GM19455 (cell line): Measurements from ENCODE around the gene MS4A4A.
"Not testable (repeated sequence)": the region's sequence is repeated elsewhere in the genome, so short reads cannot be mapped to it uniquely, and the experiment has no call there.

Source experiments
- ATAC-seq: cut with Tn5 transposase; IDR thresholded peaks from one replicate; pipeline ENCODE4 v1.9.1; 2021; ENCODE audit not compliant: unreplicated experiment

The MS4A4A gene

DNA sequence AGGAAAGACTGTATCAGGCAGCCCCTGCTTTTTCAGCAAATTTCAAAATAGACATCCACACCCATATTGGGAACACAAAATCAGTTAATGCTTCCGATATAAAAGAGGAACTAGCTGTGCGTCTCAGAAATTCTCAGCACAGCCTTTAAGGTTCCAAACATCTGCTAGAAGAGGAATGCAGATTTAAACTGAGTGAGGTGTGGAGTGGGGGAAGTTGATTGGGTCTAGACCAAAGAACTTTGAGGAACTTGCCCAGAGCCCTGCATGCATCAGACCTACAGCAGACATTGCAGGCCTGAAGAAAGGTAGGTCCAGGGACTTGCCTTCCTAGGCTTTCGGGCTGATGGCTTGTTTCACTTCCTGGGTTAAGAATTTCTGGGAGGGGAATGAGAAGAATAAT lies at the start of gene MS4A4A:
Gene MS4A4A, plus strand, starts transcription at position 255 of the 400 bp plus-strand sequence. Its CDS starts 10 bp downstream, at position 265.
- ATAC-seq, result no peak

- ATAC-seq, result no peak
Measured at GRCh38 chr11:60230681-60231080, 49.8 kb upstream of the MS4A4A start.

GRCh38 chr11:60235321-60235720 lies 45.1 kb upstream of the MS4A4A start:
- no peak for ATAC-seq

DNA sequence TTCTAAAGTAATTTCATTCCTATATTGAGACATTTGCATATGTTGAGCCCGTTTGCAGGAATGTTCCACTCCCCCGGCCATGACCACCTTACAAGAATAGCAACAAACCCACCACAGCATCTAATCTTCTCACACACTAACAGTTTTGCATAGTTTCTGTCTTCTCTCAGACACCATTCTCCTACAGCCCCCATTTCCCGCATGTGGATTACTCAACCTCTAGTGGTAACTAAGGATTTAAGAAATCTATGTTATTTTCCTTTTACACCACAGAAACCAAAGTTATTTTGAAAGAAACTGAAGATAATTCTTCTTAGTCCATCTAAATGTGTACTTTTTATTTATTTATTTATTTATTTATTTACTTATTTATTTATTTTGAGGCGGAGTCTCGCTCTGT lies 39.8 kb upstream of the MS4A4A start:
- no peak for ATAC-seq

GRCh38 chr11:60241786-60242185 lies 38.7 kb upstream of the MS4A4A start:
- ATAC-seq, result no peak

DNA sequence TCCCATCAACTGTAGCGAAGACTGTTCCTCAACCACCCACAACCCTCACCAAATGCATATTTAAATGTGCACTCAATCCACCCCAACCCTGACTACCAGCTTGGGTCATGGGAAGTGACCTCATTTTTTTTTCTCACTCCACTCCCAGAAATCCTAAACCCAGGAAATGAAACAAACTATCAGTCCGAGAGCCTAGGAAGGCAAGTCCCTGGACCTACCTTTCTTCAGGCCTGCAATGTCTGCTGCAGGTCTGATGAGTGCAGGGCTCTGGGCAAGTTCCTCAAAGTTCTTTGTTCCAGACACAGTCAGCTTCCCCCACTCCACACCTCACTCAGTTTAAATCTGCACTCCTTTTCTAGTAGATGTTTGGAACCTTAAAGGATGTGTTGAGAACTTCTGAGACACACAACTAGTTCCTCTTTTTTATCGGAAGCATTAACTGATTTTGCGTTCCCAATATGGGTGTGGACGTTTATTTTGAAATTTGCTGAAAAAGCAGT lies 37.7 kb upstream of the MS4A4A start, which contains the start of gene MS4A4E:
Gene MS4A4E, minus strand, starts transcription at position 398 of the 500 bp plus-strand sequence. CDS start 13,082 bp downstream, outside the sequence.
- no peak for ATAC-seq

DNA sequence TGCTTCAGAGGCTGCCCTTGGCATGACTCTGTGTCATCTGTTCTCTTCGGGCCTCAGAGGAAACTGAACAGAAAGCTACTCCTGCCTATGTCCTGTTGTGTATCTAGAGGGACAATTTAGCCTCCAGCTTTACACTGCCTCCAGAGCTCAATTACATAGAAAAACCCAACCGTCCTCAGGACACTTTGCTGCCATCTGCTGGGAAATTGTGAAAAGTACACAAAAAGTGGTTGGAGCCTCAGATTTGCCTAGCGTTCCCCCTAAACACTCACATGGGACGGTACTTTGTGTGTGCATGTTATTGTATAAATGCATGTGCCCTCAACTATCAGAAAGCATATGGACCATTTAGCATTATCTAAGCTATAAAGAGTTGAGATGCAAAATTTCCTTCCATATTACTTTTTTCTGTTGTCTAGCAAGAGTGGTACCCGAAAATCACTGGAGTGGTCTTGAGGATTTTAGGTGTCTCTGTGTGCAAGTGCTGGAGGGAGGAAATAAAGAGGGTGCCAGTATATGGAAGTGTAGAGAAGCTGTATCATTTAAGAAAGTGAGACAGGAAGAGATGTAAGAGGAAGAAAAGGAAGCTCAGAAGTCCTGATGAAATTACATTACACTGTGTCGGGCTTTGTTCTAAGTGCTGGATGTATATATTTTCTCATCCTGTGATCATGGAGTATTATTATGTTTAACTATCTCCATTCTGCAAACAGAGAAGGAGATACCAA lies 28.8 kb upstream of the MS4A4A start:
- no peak for ATAC-seq

DNA sequence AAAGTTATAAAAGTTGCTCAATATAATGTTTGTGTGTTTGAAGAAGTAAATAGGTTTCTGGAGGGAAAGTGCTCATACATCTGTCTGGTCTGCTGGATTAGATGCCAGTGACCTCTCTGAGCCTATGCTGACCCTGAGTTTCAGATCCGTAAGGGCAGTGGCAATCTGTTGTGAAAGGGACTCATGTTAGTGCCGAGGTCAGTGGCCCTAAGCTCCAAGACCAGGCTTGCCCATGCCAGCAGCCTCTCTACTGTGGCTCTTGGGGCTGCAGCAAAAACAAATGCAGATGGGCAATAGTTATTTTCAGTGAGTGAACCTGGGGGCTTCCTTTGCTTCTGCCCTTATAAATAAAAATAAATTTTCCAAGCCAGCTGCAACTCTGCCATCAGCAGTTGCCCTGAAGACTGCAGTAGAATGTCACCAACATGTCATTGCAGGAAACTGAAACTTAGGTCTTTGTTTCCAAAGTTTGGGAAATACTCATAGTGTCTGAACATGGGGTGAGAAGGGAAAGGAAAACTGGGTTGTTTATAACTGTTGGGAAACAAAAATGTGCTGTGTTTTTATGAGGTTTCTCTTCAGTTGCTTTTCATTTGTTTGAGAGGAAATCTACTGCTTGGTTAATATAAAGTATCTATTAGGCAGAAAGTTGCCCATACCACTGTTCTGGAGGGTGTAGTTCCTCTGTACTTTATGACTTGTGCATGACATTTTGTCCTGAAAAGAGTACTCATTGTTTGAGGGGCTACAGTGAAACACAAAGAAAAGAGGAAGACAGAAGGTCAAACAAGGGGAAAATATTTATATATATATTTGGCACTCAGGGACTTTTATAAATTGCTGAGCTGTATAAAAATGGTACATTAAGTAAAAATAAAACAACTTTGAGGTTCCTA lies 28.0 kb upstream of the MS4A4A start:
- no peak for ATAC-seq

- ATAC-seq, result no peak
Measured at GRCh38 chr11:60257956-60258722, 22.3 kb upstream of the MS4A4A start.

- no peak for ATAC-seq
Measured at GRCh38 chr11:60261014-60261413, 19.5 kb upstream of the MS4A4A start.

GRCh38 chr11:60263402-60263801 lies 17.1 kb upstream of the MS4A4A start:
- ATAC-seq, result no peak

DNA sequence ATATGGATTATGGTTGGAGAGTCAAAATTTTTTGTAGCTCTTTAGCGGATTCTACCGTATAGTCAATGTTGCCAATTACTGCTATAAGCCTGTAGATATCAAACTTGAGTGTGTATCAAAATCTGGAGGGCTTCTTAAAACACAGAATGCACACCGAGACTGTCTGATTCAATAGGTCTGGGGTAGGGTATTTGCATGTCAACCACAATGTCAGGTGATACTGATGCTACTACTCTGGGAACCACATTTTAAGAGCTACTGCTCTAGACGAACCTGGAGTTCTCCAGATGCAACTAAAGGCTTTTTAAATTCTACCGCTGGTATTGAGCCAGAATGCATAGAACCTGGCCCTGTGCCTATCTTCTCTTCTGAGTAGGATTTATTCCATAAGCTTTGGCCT lies 15.8 kb upstream of the MS4A4A start:
- no peak for ATAC-seq

DNA sequence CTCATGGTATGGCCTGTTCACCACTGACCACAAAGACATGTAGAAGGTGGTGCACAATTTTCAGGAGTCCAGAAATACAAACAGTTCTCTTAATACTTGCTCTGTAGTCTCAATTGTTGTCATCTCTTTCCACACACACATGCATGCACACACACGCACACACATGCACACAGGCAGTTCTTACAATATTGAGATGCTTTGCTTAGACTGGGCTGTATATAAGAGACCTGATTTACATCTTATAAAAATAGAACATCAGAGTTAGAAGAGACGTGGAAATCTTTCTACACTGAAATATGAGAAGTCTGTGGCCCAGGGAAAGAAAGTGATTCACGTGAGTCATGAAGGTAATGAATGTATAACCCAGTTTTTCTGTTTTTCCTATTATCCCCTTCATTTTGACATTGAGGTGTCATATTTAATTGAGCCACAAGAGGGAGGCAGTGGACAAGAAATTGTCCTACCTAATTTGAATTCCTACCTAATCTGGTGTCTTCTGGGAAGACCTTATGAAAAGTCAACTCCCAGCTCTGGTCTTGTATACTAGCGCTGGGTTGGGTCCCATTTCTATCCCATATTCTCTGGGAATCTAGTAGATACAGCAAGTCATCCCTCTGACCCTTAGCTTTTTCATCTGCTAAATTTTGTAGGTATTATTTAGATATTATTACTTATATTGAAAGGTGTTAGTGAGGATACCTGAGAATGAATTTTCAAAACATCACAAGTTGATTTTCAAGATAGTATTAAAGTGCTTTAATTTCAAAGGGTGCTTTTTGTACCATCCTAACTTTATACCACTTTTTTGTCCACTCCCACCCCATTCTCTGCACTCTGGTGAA lies 14.9 kb upstream of the MS4A4A start:
- ATAC-seq, result no peak

DNA sequence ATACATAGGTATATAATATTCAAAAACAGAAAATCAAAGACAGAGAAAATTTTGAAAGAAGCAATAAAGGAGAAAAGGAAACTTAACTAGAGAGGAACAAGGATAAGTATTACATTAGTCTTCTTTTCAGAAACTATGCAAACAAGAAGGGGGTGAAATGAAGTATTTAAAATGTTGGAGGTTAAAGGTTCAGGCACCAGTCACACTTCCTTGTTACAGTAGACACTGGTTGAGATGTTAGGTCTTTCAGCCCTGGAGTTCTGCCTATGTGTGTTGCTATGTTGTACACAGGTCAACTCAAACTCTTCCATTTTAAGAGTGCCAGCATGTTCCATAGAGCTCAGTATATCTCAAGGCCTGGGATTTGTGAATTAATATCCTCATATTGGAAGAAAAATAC lies 6.0 kb upstream of the MS4A4A start:
- ATAC-seq, result no peak

DNA sequence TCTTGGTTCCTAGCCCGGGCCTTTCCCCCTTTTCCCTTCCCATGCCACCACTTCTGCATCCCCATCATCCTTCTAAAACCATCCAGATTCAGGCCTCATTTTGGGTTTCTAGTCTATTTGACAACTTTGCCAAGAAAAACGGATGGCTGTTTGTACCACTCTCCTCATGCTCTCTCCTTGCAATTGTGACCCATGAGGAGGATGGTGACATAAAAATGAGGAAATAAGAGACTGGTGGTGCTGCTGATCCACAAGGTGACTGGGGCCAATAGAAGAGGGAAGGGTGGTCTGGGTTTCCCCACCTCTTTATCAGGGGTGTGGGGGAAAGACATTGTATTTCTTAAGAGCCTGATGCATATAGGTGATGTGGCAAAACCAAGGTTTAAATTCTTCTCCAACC lies 1.0 kb downstream of the MS4A4A start:
- no peak for ATAC-seq

DNA sequence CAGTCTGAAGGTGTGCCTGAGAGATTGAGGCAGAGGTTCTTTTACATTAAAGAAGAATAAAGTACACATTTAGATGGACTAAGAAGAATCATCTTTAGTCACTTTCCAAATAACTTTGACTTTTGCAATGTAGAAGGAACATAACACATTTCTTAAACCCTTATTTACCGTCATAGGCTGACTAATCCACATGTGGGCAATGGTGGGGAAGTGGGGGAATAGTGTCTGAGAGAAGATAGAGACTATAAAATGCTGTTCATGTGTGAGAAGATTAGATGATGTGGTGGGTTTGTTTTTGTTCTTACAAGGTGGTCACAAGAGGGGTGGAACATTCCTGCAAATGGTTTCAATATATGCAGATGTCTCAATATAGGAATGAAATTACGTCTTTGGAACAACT lies 1.8 kb downstream of the MS4A4A start:
- no peak for ATAC-seq

- ATAC-seq, result not testable (repeated sequence)
Measured at GRCh38 chr11:60285411-60286126, 5.1 kb downstream of the MS4A4A start.

GRCh38 chr11:60288531-60288930 lies 8.1 kb downstream of the MS4A4A start:
- no peak for ATAC-seq

- ATAC-seq, result no peak
Measured at GRCh38 chr11:60292145-60292544, 11.7 kb downstream of the MS4A4A start.

- ATAC-seq, result no peak
Measured at GRCh38 chr11:60301178-60301577, 20.7 kb downstream of the MS4A4A start.
